ENCODE measurements around the gene ATG9B. TPM values are rescaled to one million over a fixed set of nuclear protein-coding genes. Genes with fewer than 3 reads are reported as not detected.
A peak's percentile ranks its signal among the peaks of the same experiment; 100 is the strongest.

The ATG9B gene
- total and polyA plus RNA-seq, 9 of the 15 experiments (the other 6 are each of a cell fraction or from before 2014, with no cell fraction given): 0.29 to 8.0 (median 2.1) TPM

DNA sequence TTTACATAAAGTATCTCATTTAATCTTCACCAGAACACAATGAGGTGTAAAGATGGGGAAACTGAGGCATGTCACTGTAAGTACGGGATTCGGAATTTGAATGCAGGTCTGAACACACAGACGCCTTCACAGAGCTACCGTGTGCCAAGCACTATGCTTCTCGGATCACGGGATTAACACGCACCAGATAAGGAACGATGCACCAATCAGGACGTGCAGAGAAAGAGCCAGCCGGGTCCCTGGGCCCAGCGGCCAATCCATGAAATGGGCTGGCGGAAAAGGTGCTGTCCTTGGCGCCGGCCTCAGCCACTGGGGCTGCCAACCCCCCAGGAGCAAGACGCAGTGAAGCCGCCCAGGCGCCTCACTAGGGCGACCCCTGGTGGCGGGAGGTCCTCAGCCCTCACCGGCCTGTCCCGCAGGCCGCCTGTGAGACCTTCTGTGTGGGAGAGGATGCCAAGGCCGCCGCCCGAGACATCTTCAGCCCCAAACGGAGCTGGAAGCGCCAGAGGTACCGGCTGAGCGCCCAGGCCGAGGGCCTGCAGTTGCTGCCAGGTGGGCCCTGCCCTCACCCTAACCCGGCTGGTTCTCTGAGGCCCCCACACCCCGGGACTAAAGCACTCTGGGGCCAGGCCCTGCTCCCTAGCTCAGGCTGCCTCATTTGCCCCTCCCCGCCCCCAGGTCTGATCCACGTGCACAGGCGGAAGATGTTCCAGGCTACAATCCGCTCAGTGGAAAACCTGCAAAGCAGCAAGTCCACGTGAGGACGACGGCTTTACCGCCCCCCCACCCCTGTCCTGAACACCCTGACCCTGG lies 15.6 kb downstream of the ATG9B start (continued):
- TF ChIP-seq, protein P1, sequence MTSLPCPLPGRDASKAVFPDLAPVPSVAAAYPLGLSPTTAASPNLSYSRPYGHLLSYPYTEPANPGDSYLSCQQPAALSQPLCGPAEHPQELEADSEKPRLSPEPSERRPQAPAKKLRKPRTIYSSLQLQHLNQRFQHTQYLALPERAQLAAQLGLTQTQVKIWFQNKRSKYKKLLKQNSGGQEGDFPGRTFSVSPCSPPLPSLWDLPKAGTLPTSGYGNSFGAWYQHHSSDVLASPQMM (CRISPR knock-in tag; IDR thresholded peaks at IDR 0.05): no peak
- TF ChIP-seq SP2 (IDR thresholded peaks at IDR 0.05; ENCODE audit: extremely low read depth, low read depth, low read length, poor library complexity, severe bottlenecking): peak; percentile 88
- TF ChIP-seq CHD1 (IDR thresholded peaks at IDR 0.05; ENCODE audit: low read length): peak; percentile 83
- TF ChIP-seq, protein P2, sequence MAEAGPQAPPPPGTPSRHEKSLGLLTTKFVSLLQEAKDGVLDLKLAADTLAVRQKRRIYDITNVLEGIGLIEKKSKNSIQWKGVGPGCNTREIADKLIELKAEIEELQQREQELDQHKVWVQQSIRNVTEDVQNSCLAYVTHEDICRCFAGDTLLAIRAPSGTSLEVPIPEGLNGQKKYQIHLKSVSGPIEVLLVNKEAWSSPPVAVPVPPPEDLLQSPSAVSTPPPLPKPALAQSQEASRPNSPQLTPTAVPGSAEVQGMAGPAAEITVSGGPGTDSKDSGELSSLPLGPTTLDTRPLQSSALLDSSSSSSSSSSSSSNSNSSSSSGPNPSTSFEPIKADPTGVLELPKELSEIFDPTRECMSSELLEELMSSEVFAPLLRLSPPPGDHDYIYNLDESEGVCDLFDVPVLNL (CRISPR knock-in tag; IDR thresholded peaks at IDR 0.05; ENCODE audit: low read depth): no peak; the same call in none of the 2 replicates
- no peak for TF ChIP-seq ELF4 (CRISPR knock-in tag; IDR thresholded peaks at IDR 0.05)
- no peak; the same call in none of the 2 replicates for TF ChIP-seq GATAD2B (IDR thresholded peaks at IDR 0.05; ENCODE audit: borderline replicate concordance)
- no peak; the same call in 1 of the 2 replicates for TF ChIP-seq PML (IDR thresholded peaks at IDR 0.05; ENCODE audit: low read length)
- peak; percentile 75 for TF ChIP-seq NFYB (IDR thresholded peaks at IDR 0.05; ENCODE audit: extremely low read depth, insufficient read length)
- TF ChIP-seq, protein P3, sequence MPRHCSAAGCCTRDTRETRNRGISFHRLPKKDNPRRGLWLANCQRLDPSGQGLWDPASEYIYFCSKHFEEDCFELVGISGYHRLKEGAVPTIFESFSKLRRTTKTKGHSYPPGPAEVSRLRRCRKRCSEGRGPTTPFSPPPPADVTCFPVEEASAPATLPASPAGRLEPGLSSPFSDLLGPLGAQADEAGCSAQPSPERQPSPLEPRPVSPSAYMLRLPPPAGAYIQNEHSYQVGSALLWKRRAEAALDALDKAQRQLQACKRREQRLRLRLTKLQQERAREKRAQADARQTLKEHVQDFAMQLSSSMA (CRISPR knock-in tag; IDR thresholded peaks at IDR 0.05): no peak
- no peak for TF ChIP-seq NCOA4 (IDR thresholded peaks at IDR 0.05; ENCODE audit: partially characterized antibody)
- peak in 1 of 2 experiments; percentile 88; a peak in 2 of 3 replicates for TF ChIP-seq CBX3 (IDR thresholded peaks at IDR 0.05; ENCODE audit: borderline replicate concordance in 1 of 2, low read length in 2 of 2)
- TF ChIP-seq MCM3 (IDR thresholded peaks at IDR 0.05): no peak
- TF ChIP-seq PURB (CRISPR knock-in tag; IDR thresholded peaks at IDR 0.05; ENCODE audit: low read depth): no peak
- TF ChIP-seq ZNF24 (IDR thresholded peaks at IDR 0.05): peak; percentile 90
- no peak for TF ChIP-seq ZNF3 (CRISPR knock-in tag; IDR thresholded peaks at IDR 0.05)
- no peak for TF ChIP-seq DDX20 (tag; IDR thresholded peaks at IDR 0.05; ENCODE audit: low read depth)
- TF ChIP-seq FOXK2 (conservative IDR thresholded peaks at IDR 0.05 in 1 of 2, IDR thresholded peaks at IDR 0.05 in 1 of 2; ENCODE audit: low read depth in 2 of 2): peak in 1 of 2 experiments; percentile 77
- TF ChIP-seq PTTG1 (tag; IDR thresholded peaks at IDR 0.05; ENCODE audit: low read depth): peak; percentile 44; the same call in 1 of the 2 replicates
- TF ChIP-seq MECOM (CRISPR knock-in tag; IDR thresholded peaks at IDR 0.05): no peak; the same call in 1 of the 2 replicates
- no peak for TF ChIP-seq XRCC4 (IDR thresholded peaks at IDR 0.05; ENCODE audit: extremely low read depth, insufficient read depth, insufficient read length)
- peak; percentile 40; the same call in 1 of the 2 replicates for TF ChIP-seq ETV5 (CRISPR knock-in tag; IDR thresholded peaks at IDR 0.05; ENCODE audit: low read depth)
- no peak for TF ChIP-seq BDP1 (IDR thresholded peaks at IDR 0.05; ENCODE audit: insufficient read depth, insufficient read length)
- TF ChIP-seq, protein P4, sequence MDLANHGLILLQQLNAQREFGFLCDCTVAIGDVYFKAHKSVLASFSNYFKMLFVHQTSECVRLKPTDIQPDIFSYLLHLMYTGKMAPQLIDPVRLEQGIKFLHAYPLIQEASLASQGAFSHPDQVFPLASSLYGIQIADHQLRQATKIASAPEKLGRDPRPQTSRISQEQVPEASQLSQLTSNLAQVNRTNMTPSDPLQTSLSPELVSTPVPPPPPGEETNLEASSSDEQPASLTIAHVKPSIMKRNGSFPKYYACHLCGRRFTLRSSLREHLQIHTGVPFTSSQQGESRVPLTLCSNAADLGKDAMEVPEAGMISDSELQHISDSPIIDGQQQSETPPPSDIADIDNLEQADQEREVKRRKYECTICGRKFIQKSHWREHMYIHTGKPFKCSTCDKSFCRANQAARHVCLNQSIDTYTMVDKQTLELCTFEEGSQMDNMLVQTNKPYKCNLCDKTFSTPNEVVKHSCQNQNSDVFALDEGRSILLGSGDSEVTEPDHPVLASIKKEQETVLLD (IDR thresholded peaks at IDR 0.05): peak; percentile 82
- peak; percentile 47; the same call in 1 of the 2 replicates for TF ChIP-seq ZNF311 (CRISPR knock-in tag; IDR thresholded peaks at IDR 0.05)
- peak; percentile 99 for TF ChIP-seq CHD4 (IDR thresholded peaks at IDR 0.05; ENCODE audit: insufficient read depth, insufficient replicate concordance, low read depth, low read length, poor library complexity, severe bottlenecking)
